ENCODE results near the gene TSACC. TPM values are rescaled to one million over a fixed set of nuclear protein-coding genes. Genes with fewer than 3 reads are reported as not detected.

TSACC gene
- total RNA-seq, 1 experiment from 2014 or later = 3.6 TPM

GRCh38 chr1:156303241-156303640 is 35.1 kb upstream of the TSACC start:
- H3K27ac ChIP-seq (ENCODE audit: low read length) = no peak overlapping the region
- no peak for ATAC-seq
- no peaks in the 10 kb centered on the region for H3K4me1 ChIP-seq (ENCODE audit: control insufficient read depth, insufficient read depth, low read length)
- no TSS peak for BruUV-seq (replicated peaks)
- intact Hi-C loops (cut with micrococcal nuclease; ENCODE audit: unreplicated experiment) (no loop called here), in situ Hi-C loops (cut with HindIII; ENCODE audit: low pct_unique_long_range_greater_than_20kb, low sequenced_read_pairs) (no loop called here)
- CTCF ChIA-PET = no interaction called here
- POLR2A ChIA-PET = interaction anchor here (0.6 kb wide), 1 partner anchor 368 kb away, joined by 8 read pairs; no protein-coding TSS in a partner anchor
- no peak overlapping the region for H3K4me3 ChIP-seq (ENCODE audit: low read depth in 2 of 2, low read length in 2 of 2)
- H3K27me3 ChIP-seq (ENCODE audit: control insufficient read depth, insufficient read depth, low read length) = no peaks in the 10 kb centered on the region
- H3K36me3 ChIP-seq (ENCODE audit: control insufficient read depth, insufficient read depth, low read length) = peaks cover 3% of the 10 kb centered on the region; the same call in 1 of the 2 replicates
- no peak for DNase-seq (ENCODE audit: low read depth, low spot score)
- H3K9me3 ChIP-seq (ENCODE audit: control insufficient read depth, insufficient read depth, low read depth, low read length) = no peaks in the 10 kb centered on the region
- TF ChIP-seq REST (IDR thresholded peaks at IDR 0.05; ENCODE audit: insufficient read depth in 1 of 2, low read depth in 2 of 2, low read length in 1 of 2) (no peak), CTCF (IDR thresholded peaks at IDR 0.05) (no peak), SIN3A (IDR thresholded peaks at IDR 0.05; ENCODE audit: borderline replicate concordance, insufficient read depth, low read depth, low read length) (no peak), TCF7L2 (IDR thresholded peaks at IDR 0.05; ENCODE audit: low read depth, low read length) (no peak), POLR2AphosphoS5 (IDR thresholded peaks at IDR 0.05; ENCODE audit: low read depth, low read length) (no peak)

GRCh38 chr1:156305215-156305614 is 33.1 kb upstream of the TSACC start:
- CTCF ChIA-PET = interaction anchor here (0.6 kb wide), 1 partner anchor 17 kb away, joined by 4 read pairs; no protein-coding TSS in a partner anchor
- no TSS peak for BruUV-seq (replicated peaks)
- no peak for ATAC-seq

More at GRCh38 chr1:156305215-156305614, 33.1 kb upstream of the TSACC start:
- in situ Hi-C loops (cut with HindIII; ENCODE audit: low pct_unique_long_range_greater_than_20kb, low sequenced_read_pairs) (no loop called here), intact Hi-C loops (cut with micrococcal nuclease; ENCODE audit: unreplicated experiment) (no loop called here)
- no peak for TF ChIP-seq CTCF (IDR thresholded peaks at IDR 0.05)
- 0 out of 2 replicates have a peak, but pooled peaks have one; percentile 19 for TF ChIP-seq POLR2AphosphoS5 (IDR thresholded peaks at IDR 0.05; ENCODE audit: low read depth, low read length)
- no peaks in the 10 kb centered on the region for H3K27me3 ChIP-seq (ENCODE audit: control insufficient read depth, insufficient read depth, low read length)
- no peak for DNase-seq (ENCODE audit: low read depth, low spot score)
- H3K36me3 ChIP-seq (ENCODE audit: control insufficient read depth, insufficient read depth, low read length) = peaks cover 11% of the 10 kb centered on the region
- POLR2A ChIA-PET = no interaction called here
- no peaks in the 10 kb centered on the region for H3K4me1 ChIP-seq (ENCODE audit: control insufficient read depth, insufficient read depth, low read length)
- H3K27ac ChIP-seq (ENCODE audit: low read length) = no peak overlapping the region
- no peak overlapping the region for H3K4me3 ChIP-seq (ENCODE audit: low read depth in 2 of 2, low read length in 2 of 2)
- H3K9me3 ChIP-seq (ENCODE audit: control insufficient read depth, insufficient read depth, low read depth, low read length) = no peaks in the 10 kb centered on the region

All from Panc1 (cell line).